Fibroblast of lung (primary cell): ENCODE data around the gene MGAT5. TPM values are rescaled to one million over a fixed set of nuclear protein-coding genes. Genes with fewer than 3 reads are reported as not detected.

Experiments used
- DNase-seq, 2 donors: peaks; one replicate each; pipeline versions ENCODE4 v3.0.0 to v3.0.0-alpha.2; 2010; ENCODE audit warnings: low read depth in 2 of 2
- H2AFZ ChIP-seq: 2 replicates; pipeline ENCODE4 v1.5.1; 2012; ENCODE audit warnings: low read length, control low read depth, inconsistent platforms
- H3K27ac ChIP-seq: 2 replicates; pipeline ENCODE4 v1.5.1; 2011; ENCODE audit warnings: low read length, control low read depth; ENCODE audit not compliant: insufficient read depth
- H3K27me3 ChIP-seq: 2 replicates; pipeline ENCODE4 v1.5.1; 2011; ENCODE audit warnings: mild to moderate bottlenecking, low read length; ENCODE audit not compliant: control insufficient read depth, insufficient read depth
- H3K36me3 ChIP-seq: 2 replicates; pipeline ENCODE4 v1.5.1; 2011; ENCODE audit warnings: low read length; ENCODE audit not compliant: control insufficient read depth, insufficient read depth
- H3K4me1 ChIP-seq: 2 replicates; pipeline ENCODE4 v1.5.1; 2011; ENCODE audit warnings: low read length; ENCODE audit not compliant: control insufficient read depth, insufficient read depth; ENCODE audit errors: extremely low read depth
- H3K4me2 ChIP-seq: 2 replicates; pipeline ENCODE4 v1.5.1; 2011; ENCODE audit warnings: low read length, control low read depth; ENCODE audit not compliant: insufficient read depth; ENCODE audit errors: extremely low read depth
- H3K4me3 ChIP-seq, 4 experiments: fragments of 200-600 bp in 1 of 4; sonication (generic) in 1 of 4; replicated peaks in 1 of 4; 2 replicates each; pipeline ENCODE4 v1.5.1; 2011 to 2016; ENCODE audit warnings: low read length in 4 of 4, low read depth in 3 of 4, mild to moderate bottlenecking in 3 of 4, control low read depth in 2 of 4, inconsistent platforms in 1 of 4, mixed read lengths in 1 of 4; ENCODE audit not compliant: insufficient read depth in 1 of 4; ENCODE audit errors: control extremely low read depth in 1 of 4
- H3K79me2 ChIP-seq: 2 replicates; pipeline ENCODE4 v1.5.1; 2012; ENCODE audit warnings: mild to moderate bottlenecking, low read length, inconsistent platforms; ENCODE audit not compliant: control insufficient read depth, insufficient read depth
- H3K9ac ChIP-seq: 2 replicates; pipeline ENCODE4 v1.5.1; 2011; ENCODE audit warnings: mild to moderate bottlenecking, low read length, control low read depth; ENCODE audit not compliant: insufficient read depth
- H3K9me3 ChIP-seq: 2 replicates; pipeline ENCODE4 v1.5.1; 2012; ENCODE audit warnings: low read depth, low read length; ENCODE audit not compliant: control insufficient read depth, insufficient read depth
- H4K20me1 ChIP-seq: 2 replicates; pipeline ENCODE4 v1.5.1; 2011; ENCODE audit warnings: low read length; ENCODE audit not compliant: control insufficient read depth, insufficient read depth; ENCODE audit errors: extremely low read depth
- EZH2 ChIP-seq: IDR thresholded peaks from 2 replicates; pipeline ENCODE4 v1.5.1; 2012; ENCODE audit warnings: low read length, control low read depth, mild to moderate bottlenecking; ENCODE audit errors: missing control alignments
- polyA plus RNA-seq, 2 donors: library from polyadenylated mRNA; depleted of rRNA in 1 of 2; stranded (reverse) in 1 of 2; unstranded in 1 of 2; fragments of >200 nt; gene quantifications; 2 replicates each; pipeline ENCODE4 v1.2.1, GENCODE V29; 2011 to 2012; ENCODE audit warnings: missing spikeins in 1 of 2
- total RNA-seq: library from RNA; depleted of rRNA; stranded (reverse); fragments of >200 nt; gene quantifications from 2 replicates; pipeline ENCODE4 v1.2.1, GENCODE V29; 2014
- TF ChIP-seq, protein P1 (sequence below), 2 donors: IDR thresholded peaks in 1 of 2; conservative IDR thresholded peaks in 1 of 2; 1 replicate in 1 of 2; 2 replicates in 1 of 2; pipeline ENCODE4 v1.5.1; 2011 to 2012; ENCODE audit warnings: low read length in 2 of 2, control low read depth in 1 of 2, inconsistent platforms in 1 of 2, low read depth in 1 of 2, mild to moderate bottlenecking in 1 of 2

Gene MGAT5
- total and polyA plus RNA-seq, 2 donors (not counting 1 experiment from before 2014, with no cell fraction given) = 270 to 301 TPM

DNA sequence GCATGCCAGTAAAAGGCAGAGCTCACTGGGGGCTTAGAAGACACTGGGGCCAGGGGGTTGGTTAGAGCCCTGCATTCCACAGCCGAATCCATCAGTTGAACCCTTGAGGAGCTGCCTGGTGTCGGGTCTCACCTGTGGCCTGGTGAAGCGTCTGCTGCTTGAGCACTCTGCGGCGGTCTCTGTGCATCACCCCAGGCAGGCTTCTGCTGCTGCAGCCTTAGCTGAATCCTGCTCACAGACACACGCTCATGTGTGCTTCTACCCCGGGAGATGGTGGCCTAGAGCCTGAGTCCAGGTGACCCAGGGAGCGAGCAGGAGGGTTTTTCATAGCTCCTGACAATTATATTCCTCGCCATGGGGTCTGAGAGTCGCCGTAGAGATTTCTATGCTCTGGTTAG is 192.1 kb downstream of the MGAT5 start:
- no peak for DNase-seq
- Histone ChIP-seq H3K36me3 (peaks cover 11% of the 10 kb centered on the region), H4K20me1 (no peaks in the 10 kb centered on the region), H3K4me2 (no peak overlapping the region), H3K27ac (no peak overlapping the region), H3K79me2 (no peaks in the 10 kb centered on the region), H3K4me1 (peaks cover 12% of the 10 kb centered on the region), H3K9ac (no peak overlapping the region), H3K27me3 (no peaks in the 10 kb centered on the region), H3K4me3 (no peak overlapping the region), H3K9me3 (no peaks in the 10 kb centered on the region), H2AFZ (no peak overlapping the region)
- TF ChIP-seq EZH2 = no peak
- TF ChIP-seq, protein P1, sequence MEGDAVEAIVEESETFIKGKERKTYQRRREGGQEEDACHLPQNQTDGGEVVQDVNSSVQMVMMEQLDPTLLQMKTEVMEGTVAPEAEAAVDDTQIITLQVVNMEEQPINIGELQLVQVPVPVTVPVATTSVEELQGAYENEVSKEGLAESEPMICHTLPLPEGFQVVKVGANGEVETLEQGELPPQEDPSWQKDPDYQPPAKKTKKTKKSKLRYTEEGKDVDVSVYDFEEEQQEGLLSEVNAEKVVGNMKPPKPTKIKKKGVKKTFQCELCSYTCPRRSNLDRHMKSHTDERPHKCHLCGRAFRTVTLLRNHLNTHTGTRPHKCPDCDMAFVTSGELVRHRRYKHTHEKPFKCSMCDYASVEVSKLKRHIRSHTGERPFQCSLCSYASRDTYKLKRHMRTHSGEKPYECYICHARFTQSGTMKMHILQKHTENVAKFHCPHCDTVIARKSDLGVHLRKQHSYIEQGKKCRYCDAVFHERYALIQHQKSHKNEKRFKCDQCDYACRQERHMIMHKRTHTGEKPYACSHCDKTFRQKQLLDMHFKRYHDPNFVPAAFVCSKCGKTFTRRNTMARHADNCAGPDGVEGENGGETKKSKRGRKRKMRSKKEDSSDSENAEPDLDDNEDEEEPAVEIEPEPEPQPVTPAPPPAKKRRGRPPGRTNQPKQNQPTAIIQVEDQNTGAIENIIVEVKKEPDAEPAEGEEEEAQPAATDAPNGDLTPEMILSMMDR (conservative IDR thresholded peaks at IDR 0.05 in 1 of 2, IDR thresholded peaks at IDR 0.05 in 1 of 2; ENCODE audit: low read depth in 1 of 2, low read length in 2 of 2) = no peak

DNA sequence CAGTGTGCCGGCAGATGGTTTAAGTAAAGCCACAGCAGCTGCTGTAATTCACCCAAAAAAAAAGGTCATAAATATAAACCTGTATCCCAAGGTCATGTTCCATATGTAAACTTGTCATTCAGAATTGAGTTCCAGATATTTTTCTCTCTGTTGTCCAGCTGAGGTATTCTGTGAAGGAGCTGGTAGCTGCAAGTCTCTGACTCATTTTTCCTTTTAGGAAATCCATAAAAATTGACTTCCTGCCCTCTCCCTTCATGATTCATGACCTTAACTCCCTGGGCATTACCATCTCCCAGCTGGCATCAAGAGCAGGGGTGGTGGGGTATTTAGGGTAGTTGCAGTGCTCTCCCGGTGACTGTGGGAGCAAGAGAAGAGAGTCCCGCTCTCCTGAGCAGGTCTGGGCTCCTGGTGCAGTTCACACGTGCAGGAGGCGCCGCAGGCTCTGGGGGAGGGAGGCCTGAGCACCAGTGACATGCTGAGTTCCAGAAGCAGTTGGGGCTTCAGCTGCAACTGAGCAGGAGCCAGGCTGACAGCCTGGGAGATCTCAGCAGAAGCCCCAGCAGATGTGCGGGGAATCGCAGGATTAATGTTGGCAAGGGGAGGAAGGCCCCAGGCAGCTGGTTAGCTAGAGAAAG is 192.6 kb downstream of the MGAT5 start:
- no peak overlapping the region for H3K9ac ChIP-seq
- H3K27ac ChIP-seq = no peak overlapping the region
- no peaks in the 10 kb centered on the region for H4K20me1 ChIP-seq
- no peak overlapping the region for H2AFZ ChIP-seq
- H3K4me1 ChIP-seq = peaks cover 12% of the 10 kb centered on the region
- no peaks in the 10 kb centered on the region for H3K9me3 ChIP-seq
- no peak overlapping the region for H3K4me2 ChIP-seq
- no peak overlapping the region for H3K4me3 ChIP-seq
- H3K36me3 ChIP-seq = peaks cover 11% of the 10 kb centered on the region
- no peaks in the 10 kb centered on the region for H3K79me2 ChIP-seq
- TF ChIP-seq EZH2 = no peak
- TF ChIP-seq, protein P1 (conservative IDR thresholded peaks at IDR 0.05 in 1 of 2, IDR thresholded peaks at IDR 0.05 in 1 of 2; ENCODE audit: low read depth in 1 of 2, low read length in 2 of 2) = no peak
- H3K27me3 ChIP-seq = no peaks in the 10 kb centered on the region
- DNase-seq = peak; percentile 17 to 74

DNA sequence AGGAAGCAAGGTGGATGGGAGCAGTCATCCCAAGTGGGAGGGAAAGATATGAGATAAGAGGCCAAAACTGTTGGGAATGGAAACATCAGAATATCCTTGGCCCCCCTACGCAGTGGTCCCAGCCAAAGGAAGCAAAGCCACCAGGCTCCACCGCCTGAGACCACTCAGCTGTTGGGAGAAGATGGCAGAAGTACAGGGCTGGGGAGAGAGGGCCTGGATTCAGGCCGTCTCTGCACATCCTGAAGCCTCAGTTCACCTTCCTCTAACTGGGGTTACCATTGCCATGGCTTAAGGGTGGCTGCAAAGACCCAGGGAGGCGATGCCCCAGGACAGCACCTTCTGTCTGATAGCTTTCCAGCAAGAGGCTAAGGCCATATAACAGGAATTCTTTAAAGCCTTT is 193.8 kb downstream of the MGAT5 start:
- H3K4me3 ChIP-seq = no peak overlapping the region
- peaks cover 12% of the 10 kb centered on the region for H3K4me1 ChIP-seq
- no peak overlapping the region for H3K27ac ChIP-seq
- H3K4me2 ChIP-seq = no peak overlapping the region
- no peaks in the 10 kb centered on the region for H3K79me2 ChIP-seq
- no peak overlapping the region for H3K9ac ChIP-seq
- H3K27me3 ChIP-seq = no peaks in the 10 kb centered on the region
- DNase-seq = no peak
- peaks cover 14% of the 10 kb centered on the region for H3K36me3 ChIP-seq
- TF ChIP-seq, protein P1 (conservative IDR thresholded peaks at IDR 0.05 in 1 of 2, IDR thresholded peaks at IDR 0.05 in 1 of 2; ENCODE audit: low read depth in 1 of 2, low read length in 2 of 2) = no peak
- no peak for TF ChIP-seq EZH2
- no peak overlapping the region for H2AFZ ChIP-seq
- no peaks in the 10 kb centered on the region for H4K20me1 ChIP-seq
- H3K9me3 ChIP-seq = no peaks in the 10 kb centered on the region
